H54 (cell line): ENCODE data around the gene DCAF6.

Experiments
- DNase-seq: peaks from one replicate; pipeline ENCODE4 v3.0.0; 2011; ENCODE audit warnings: low spot score, mixed read lengths; ENCODE audit not compliant: insufficient read length
- FAIRE-seq: peaks from 3 replicates; lab custom pipeline; 2011; peaks lifted over from hg19 to GRCh38; lab: Jason Lieb, UNC
- POLR2A ChIP-seq: IDR thresholded peaks from 2 replicates; pipeline ENCODE4 v1.6.1; 2011; ENCODE audit warnings: low read depth, mild to moderate bottlenecking, low read length

DCAF6 gene

DNA sequence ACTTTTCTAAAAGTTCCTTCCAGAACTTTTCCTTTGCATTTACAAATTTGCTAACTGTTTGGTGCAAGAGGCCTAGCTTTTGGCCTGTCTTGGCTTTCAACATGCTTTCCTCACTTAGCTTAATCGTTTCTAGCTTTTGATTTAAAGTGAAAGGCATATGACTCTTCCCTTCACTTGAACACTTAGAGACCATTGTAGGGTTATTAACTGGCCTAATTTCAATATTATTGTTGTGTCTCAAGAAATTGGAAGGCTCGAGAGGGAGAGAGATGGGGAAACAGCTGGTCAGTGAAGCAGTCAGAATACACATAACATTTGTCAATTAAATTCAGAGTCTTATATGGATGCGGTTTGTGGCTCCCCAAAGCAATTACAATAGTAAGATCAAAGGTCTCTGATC, 63.4 kb downstream of the DCAF6 start:
- no peak for FAIRE-seq
- DNase-seq, result no peak
- no peak for TF ChIP-seq POLR2A

DNA sequence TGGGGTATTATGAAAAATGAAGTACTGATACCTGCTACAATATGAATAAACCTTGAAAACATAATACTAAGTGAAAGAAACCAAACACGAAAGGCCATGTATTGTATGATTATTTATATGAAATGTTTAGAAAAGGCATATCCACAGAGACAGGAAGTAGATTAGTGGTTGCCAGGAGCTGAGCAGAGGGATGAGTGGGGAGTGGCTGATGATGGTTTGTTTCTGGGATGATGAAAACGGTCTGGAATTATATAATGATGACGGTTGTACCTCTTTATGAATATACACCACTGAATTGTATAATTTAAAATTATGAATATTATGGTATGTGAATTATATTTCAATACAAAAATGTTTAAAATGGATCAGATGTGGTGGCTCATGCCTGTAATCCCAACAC, 64.2 kb downstream of the DCAF6 start:
- FAIRE-seq, result no peak
- TF ChIP-seq POLR2A, result no peak
- DNase-seq, result no peak

DNA sequence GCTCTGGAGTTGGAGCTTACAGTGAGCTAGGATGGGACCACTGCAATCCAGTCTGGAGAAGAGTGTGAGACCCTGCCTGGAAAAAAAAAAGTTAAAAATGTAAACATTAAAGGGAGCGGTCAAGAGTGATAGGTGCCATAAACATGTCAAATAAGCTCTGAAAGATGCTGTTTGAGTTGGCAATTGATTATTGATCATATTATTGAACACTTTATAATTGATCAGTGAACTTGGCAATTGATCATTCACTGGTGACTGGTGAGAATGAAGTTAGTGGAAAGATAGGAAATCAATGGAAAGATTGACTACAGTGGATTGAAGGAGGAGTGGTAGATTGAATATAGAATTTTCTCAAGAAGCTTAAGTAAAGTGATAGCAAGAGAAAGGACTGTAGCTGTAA, 64.7 kb downstream of the DCAF6 start:
- TF ChIP-seq POLR2A, result no peak
- DNase-seq (no peak), FAIRE-seq (no peak)

DNA sequence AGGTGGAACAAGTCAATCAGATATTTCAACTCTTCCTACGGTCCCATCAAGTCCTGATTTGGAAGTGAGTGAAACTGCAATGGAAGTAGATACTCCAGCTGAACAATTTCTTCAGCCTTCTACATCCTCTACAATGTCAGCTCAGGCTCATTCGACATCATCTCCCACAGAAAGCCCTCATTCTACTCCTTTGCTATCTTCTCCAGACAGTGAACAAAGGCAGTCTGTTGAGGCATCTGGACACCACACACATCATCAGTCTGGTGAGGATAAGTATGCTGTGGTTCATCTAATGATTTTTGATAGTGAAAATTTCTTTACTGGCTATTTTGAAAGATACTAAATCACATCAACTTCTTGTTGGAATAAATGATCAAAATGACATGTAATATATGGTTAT, 68.0 kb downstream of the DCAF6 start:
- DNase-seq (no peak), FAIRE-seq (peak; percentile 15)
- no peak for TF ChIP-seq POLR2A

DNA sequence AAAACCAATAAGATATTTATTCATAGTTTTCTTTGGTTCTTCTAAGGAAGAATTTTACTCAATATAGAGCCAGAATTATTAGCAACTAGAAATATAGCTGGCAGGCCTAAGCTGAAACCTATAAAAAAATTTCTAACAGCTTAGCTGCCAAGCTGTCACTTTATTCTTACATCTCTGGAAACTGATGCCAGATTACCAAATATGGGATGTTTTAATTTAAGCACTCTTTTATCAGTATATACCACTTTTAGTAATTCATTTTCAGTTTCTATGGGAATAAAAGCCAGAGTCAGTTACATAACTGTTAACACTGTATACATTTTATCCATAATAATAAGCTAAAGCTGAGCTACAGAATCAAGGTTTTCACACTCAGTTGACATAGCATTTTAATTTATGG, 69.0 kb downstream of the DCAF6 start:
- FAIRE-seq (no peak), DNase-seq (no peak)
- no peak for TF ChIP-seq POLR2A

DNA sequence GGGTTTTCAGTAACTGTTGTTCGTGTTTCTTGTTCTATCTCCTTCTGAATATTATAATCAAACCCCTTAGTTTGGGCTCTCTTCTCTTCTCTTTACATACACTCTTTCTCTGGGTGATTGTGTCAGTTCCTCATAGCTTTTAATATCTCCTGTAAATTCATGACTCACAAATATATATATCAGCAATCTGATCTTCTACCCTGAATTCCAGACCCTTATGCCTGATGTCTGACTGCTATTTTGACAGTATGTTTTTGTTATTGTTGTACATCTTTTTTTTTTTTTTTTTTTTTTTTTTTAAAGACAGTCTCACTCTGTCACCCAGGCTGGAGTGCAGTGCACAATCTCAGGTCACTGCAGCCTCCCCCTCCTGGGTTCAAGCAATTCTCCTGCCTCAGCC, 71.2 kb downstream of the DCAF6 start:
- DNase-seq (no peak), FAIRE-seq (no peak)
- TF ChIP-seq POLR2A, result no peak

DNA sequence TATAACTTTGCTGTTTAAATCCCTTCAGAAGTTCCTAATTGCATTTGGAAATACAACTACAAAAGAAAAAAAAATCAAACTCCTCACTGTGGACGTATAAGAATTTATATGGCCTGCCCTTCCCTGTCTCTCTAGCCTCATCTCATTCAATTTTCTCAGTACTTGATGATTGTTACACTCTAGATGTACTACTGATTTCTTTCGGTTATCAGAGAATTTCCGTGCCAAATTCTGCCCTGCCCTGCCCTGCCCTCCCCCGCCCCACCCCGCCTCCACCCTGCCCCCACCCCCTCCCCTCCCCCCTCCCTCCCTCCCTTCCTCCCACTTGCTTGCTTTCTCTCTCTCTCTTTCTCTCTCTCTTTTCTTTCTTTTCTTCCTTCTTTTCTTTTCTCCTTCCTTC, 72.1 kb downstream of the DCAF6 start:
- no peak for TF ChIP-seq POLR2A
- FAIRE-seq (no peak), DNase-seq (no peak)

DNA sequence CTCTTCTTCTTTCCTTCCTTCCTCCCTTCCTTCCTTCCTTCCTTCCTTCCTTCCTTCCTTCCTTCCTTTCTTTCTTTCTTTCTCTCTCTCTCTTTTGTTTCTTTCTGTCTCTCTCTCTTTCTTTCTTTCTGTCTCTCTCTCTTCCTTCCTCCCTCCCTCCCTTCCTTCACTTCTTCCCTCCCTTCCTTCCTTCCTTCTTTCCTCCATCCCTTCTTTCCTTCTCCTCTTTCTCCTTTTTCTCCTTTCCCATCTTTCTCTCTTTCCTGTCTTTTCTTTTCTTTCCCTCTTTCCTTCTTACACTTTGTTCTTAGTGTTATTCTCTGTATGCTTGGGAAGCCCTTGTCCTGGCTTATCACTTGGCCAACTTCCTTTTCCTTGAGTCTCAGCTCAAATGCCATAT, 72.8 kb downstream of the DCAF6 start:
- no peak for TF ChIP-seq POLR2A
- DNase-seq, result no peak
- FAIRE-seq, result no peak

DNA sequence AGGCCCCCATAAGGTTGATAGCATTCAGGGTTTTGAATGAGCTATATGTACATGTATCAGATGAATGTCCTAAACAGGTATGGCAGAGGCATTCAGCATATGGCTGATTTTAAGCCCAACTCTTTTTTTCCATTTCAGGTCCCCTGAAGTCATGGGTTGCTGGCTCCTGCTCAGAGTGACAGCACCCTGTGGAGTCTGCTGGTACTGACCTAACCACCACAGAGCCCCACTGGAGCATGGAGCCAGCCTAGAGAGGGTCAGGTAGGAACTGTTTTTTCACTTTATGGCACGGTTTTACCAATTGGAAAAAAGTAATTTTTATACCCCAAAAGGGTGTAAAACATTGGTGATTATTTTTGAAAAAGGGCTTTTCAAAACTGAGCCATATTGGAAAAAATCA, 82.9 kb downstream of the DCAF6 start:
- DNase-seq (no peak), FAIRE-seq (no peak)
- TF ChIP-seq POLR2A, result no peak

DNA sequence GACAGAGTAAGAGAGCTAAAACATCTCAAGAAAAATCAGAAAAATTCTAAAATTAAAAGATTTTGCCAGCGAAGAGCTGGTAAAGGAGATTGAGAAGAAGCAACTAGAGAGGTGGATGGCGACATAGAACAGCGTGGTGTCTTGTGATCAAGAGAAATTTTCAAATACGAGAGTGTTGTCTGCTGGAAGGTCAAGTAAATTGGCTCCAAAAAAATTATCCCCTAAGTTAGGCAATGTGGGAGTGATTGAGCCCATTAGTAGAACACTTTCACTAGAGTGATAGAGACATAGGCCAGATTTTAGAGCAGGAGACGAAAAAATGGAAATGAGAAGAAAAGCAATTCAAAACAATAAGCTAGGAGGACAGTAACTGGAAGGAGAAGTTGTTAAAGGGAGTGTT, 94.7 kb downstream of the DCAF6 start:
- DNase-seq, result no peak
- no peak for TF ChIP-seq POLR2A
- no peak for FAIRE-seq

DNA sequence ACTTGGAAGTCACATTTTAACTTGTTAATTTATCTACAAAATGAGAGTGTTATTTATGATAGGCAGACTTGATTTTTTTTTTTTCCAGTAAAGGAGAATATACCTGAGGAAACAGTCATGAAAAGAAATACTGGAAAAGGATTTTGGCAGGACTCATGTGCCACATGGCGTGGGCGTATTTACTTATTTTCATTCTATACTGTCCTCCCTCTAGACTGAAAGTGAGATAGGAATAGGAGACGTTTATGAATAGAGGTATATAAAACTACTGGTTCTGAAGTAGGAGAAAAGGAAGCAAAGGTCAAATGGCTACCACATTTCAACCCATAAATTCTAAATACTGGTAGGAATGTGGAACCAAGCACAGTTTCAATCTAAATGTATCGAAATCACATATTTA, 95.1 kb downstream of the DCAF6 start:
- no peak for TF ChIP-seq POLR2A
- FAIRE-seq (no peak), DNase-seq (no peak)

DNA sequence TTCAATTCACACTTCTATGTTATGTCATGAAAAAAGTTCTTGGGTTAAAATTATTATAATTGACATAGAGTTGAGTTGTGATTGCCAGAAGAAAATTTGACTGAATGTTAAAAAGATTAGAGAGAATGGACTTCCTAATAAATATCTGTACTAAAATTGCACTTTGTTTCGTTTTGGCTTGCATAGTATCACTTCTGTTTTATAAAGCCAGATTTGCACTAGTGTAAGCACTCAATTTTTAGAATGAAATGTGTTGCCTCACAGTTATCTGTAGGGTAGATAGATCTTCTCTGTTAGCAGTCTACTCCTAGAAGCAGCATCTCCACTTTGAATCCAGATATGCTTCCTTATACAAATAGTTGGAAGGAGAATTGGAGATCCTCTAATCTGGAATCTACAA, 95.5 kb downstream of the DCAF6 start:
- no peak for FAIRE-seq

DNA sequence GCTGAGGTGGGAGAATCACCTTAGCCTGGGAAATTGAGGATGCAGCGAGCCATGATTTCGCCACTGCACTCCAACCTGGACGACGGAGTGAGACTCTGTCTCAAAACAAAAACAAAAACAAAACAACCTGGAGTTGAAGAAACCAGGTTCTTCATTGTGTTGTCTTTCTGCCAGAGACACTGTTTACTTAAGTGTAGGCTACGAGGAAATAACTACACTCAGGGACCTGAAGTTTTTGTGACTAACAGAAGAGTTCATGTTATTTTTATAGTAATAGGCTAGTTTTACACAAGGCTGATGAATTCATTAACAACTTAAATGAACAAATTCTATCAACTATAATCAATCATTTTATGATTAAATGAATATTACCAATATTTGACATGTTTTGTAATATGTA, 98.9 kb downstream of the DCAF6 start:
- TF ChIP-seq POLR2A, result no peak
- DNase-seq, result no peak
- FAIRE-seq, result no peak

More for the DNA sequence above, 95.5 kb downstream of the DCAF6 start:
- TF ChIP-seq POLR2A, result no peak
- DNase-seq, result no peak

DNA sequence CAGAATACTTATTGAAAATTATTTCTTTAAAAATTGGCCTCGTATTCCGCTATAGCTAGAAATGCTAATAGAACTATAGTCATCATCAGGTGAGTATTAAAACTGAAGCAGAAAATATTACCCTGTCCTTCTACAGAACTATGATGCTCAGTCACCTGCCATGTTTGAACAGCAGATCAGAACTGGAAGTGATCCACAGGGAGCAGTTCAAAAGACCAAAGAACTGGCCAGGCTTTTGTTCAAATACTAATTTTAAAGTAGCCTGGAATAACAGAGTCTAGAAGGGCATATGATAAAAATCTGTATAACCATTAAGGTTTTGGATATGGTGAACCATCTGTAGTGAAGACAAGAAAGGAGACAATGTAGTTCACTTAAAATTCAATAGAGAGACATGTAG, 105.9 kb downstream of the DCAF6 start:
- DNase-seq, result no peak

DNA sequence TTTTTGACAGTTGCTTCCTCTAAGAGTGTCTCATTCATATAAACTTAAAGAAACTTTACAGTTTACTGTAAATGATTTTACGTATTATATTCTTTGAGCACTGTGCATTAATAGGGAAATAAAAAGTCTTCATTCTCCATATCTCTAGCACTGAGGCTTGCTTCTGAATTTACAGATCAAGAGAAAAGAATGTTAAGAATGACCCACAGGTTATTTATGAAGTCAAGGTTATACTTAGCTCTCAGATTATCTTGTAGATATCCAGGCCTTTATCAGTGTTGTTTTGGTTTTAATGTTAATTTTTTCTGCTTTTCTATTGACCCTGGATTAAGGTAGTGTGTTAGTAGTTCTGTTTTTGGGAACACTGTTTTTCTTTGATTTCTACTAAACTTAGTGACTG, 108.8 kb downstream of the DCAF6 start:
- DNase-seq (no peak), FAIRE-seq (no peak)

More for the DNA sequence above, 105.9 kb downstream of the DCAF6 start:
- no peak for FAIRE-seq
- no peak for TF ChIP-seq POLR2A

DNA sequence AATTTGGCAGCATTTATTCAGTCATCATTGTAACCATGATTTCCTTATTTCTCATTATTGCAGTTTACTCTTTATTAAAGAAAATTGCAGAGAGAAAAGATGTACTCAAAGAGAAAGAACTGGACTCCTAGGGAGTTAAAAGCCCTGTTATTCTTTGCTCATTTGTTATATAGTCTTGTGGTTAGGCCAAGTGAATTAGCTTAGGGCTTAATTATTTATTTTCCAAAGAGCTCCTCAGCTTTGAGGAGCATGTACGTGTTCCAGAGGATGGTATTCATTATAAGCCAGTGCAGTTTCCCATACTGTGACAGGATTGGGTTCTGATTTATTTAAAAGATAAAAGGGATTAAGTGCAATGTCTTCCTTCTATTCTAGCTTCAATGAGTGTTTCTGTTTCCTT, 113.8 kb downstream of the DCAF6 start:
- TF ChIP-seq POLR2A, result no peak
- no peak for DNase-seq
- no peak for FAIRE-seq

More for the DNA sequence above, 108.8 kb downstream of the DCAF6 start:
- no peak for TF ChIP-seq POLR2A

DNA sequence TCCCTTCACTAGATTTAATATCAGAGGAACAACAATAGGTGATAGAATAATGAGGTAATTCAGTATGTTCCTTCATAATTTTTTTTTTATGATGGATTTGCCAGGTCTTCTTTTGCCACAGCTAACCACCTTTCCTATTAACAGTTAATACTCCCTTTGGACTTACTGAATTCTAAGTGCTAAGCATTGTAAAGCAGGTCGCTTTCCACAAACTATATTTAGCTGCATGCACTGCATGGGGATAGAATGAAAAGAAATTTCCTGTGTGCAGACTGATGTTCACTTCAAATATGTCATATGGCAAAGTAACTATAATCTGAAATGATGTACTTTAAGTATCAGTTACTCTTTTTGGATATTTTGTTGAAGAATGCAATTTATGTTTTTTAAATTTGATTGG, 114.4 kb downstream of the DCAF6 start:
- DNase-seq (no peak), FAIRE-seq (no peak)
- TF ChIP-seq POLR2A, result no peak
